HG03108 (cell line): ENCODE measurements around the gene CMC1.

ENCODE experiments used
- ATAC-seq: cut with Tn5 transposase; IDR thresholded peaks from one replicate; pipeline ENCODE4 v1.9.1; 2021; ENCODE audit warnings: moderate library complexity; ENCODE audit not compliant: unreplicated experiment

CMC1 gene

DNA sequence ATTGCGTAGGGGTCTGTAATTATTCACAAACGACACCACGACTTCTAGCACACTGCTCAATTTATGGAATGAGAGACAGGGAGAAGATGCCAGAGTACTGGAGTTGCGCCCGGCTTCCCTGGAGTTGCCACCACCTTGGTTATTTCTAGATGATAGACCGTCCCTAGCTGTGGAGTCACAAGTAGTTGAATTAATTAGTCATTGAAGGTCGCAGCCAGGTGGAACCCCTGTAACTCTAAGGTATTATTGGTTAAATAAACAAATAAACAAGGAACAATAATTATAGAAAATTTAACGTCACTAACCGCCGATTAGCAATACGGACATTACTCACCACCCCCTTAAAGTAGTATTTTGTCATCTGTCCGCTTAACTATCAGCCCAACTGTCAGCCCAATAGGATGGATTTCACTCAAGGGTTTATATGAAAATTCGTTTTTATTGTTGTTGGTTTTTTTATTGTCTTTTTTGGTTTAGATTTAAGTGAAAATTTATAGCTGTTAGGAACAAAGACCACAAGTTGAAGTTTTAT, 108.1 kb downstream of the CMC1 start:
- no peak for ATAC-seq
